HK-2 (cell line): ENCODE results near the gene TUBGCP4.
"Not testable (repeated sequence)": the region's sequence is repeated elsewhere in the genome, so short reads cannot be mapped to it uniquely, and the experiment has no call there.

Experiments
- DNase-seq: peaks from one replicate; pipeline ENCODE4 v3.0.0-alpha.2; 2018; ENCODE audit not compliant: unreplicated experiment

The TUBGCP4 gene

GRCh38 chr15:43370975-43371974 lies at the start of gene TUBGCP4, which contains the start of gene ZSCAN29:
Gene TUBGCP4 (plus strand): TSS chr15:43371101. CDS start chr15:43371355, 254 bp downstream.
Gene ZSCAN29 (minus strand): TSS chr15:43371043. CDS start chr15:43369913, 1,130 bp downstream.
- DNase-seq, result peak; percentile 77

- no peak for DNase-seq
Observed at GRCh38 chr15:43325039-43325684, 45.7 kb upstream of the TUBGCP4 start.

DNA sequence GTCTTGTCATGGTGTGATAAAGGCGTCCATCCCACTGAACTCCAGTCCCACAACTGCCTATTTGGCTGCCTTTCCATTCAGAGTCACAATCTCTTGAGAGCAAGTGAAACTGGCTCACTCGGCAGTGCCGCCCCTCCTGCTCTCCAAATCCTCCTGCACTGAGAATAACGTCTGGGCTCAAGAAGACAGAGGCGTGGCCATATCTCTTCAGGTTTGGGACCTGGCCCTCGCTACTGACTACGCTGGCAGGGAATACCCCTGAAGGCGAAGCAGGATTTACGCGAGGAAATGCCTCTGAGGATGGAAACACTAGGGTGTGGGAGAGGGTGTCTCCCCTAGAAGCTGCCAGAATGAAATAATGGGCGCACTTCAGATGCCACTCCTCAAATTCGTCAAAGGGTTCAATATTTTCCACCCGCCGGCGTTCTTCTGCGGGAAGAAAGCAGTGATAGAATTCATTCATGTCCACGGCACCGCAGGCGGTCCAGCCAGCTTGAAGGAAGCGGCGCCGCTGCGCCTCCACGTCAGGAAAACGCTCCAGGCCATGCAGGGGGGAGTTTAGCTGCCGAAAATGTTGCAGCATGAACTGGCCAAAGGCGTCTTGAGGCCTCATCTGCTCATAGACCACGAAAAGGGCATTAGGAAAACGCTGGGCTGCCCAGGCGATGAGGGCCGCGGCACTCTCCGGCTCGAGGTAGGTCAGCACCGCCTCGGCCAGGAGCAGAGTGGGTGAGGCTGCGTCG lies 41.5 kb upstream of the TUBGCP4 start:
- DNase-seq, result no peak

- DNase-seq, result peak; percentile 85
Observed at GRCh38 chr15:43329960-43330779, 40.7 kb upstream of the TUBGCP4 start, which contains the start of gene LCMT2. Gene LCMT2 (minus strand): TSS chr15:43330573. CDS start chr15:43330489, 84 bp downstream.

DNA sequence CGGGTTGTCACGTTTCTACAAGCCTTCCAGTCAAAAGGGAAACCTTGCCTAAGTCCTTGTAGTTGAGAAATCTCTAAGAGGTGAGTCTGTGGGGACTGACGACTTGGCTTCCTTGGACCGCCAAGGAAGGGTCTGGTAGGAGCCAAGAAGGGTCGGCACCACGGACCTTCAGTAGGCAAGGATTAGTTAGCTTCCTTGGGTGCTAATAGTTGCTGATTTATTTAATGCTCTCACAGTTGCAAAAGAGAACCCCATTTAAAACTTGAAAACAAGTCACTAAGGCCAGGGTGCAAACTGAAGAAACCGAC lies 40.2 kb upstream of the TUBGCP4 start:
- no peak for DNase-seq

GRCh38 chr15:43346305-43346704 lies 24.6 kb upstream of the TUBGCP4 start:
- DNase-seq, result no peak

DNA sequence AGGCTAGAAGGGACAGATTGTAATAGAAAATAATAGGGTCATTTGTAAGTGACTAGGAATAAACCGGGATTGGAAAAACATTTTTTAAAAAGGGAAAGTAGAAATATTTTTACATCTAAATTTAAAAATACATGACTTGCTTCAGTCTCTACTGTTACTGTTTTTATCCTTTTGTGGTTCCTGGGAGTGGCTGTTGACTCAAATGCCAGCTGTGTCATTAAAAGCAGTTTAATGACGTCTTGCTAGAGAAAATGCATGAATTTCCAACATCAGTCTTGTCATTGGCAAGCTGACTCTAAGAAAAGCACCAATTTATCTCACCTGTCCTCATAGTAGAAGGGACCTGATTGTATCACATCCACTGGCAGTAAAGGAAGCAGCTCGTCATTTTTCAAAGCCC lies 23.8 kb upstream of the TUBGCP4 start:
- no peak for DNase-seq

GRCh38 chr15:43352693-43353382 lies 18.1 kb upstream of the TUBGCP4 start:
- no peak for DNase-seq

GRCh38 chr15:43360821-43361220 lies 10.1 kb upstream of the TUBGCP4 start:
- no peak for DNase-seq

- no peak for DNase-seq
Observed at GRCh38 chr15:43361313-43361903, 9.5 kb upstream of the TUBGCP4 start.

- no peak for DNase-seq
Observed at GRCh38 chr15:43370310-43370974, 459 bp upstream of the TUBGCP4 start.

DNA sequence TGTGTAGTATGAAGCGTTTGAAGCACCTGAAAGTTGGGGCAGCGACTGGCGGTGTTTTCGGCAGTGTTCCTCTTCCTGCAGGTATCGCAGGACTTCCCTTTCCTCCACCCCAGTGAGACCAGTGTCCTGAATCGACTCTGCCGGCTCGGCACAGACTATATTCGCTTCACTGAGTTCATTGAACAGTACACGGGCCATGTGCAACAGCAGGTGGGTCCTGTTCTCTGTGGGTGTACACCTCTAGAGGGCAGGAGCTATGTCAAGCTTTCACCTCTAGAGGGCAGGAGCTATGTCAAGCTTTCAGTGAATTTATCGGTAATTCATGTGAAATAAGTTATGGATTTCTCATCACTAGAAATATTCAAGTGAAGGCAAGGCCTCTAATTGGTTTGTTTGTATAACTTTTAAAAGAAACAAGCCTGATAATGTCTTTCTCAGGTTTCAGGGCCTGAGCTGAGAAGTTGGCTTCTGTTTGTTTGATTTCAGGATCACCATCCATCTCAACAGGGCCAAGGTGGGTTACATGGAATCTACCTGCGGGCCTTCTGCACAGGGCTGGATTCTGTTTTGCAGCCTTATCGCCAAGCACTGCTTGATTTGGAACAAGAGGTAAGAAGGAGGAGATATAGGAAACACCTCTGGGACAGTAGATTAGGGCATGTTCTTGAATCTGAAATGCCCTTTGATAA lies 5.3 kb downstream of the TUBGCP4 start:
- DNase-seq, result no peak

DNA sequence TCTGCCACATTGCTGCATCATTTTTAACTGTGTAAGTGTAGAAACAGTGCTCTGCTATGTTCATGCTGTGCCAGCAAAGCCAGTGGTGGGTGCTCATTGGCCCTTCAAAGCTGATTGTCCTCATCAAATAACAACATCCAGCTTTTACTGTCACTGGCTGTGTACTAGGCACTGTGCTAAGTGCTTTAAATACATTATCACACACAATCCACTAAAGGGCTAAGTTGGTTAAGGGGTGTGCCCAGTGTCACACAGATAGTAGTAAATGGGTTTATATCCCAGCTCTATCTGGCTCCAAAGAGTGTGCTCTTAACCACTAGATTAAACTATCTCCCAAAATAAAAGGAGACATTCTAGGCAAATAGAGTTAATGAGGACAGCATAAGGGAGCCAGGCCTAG lies 7.7 kb downstream of the TUBGCP4 start:
- no peak for DNase-seq

DNA sequence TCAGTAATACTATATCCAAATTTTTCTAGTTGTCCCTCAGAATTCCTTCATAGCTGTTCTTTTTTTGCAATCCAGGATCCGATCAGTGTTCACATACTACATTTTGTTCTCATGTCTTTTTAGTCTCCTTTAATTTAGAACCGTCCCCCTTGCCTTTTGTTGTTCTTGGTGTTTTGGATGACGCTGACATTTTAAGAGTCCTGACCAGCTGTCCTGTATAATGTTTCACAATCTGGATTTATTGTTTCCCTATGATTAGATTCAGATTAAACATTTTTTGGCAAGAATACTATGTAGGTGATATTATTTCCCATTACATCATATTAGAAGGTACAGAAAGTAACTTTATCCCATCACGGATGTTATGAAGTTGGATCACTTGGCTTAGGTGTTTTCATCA lies 11.4 kb downstream of the TUBGCP4 start:
- no peak for DNase-seq

GRCh38 chr15:43383070-43383469 lies 12.2 kb downstream of the TUBGCP4 start:
- no peak for DNase-seq

DNA sequence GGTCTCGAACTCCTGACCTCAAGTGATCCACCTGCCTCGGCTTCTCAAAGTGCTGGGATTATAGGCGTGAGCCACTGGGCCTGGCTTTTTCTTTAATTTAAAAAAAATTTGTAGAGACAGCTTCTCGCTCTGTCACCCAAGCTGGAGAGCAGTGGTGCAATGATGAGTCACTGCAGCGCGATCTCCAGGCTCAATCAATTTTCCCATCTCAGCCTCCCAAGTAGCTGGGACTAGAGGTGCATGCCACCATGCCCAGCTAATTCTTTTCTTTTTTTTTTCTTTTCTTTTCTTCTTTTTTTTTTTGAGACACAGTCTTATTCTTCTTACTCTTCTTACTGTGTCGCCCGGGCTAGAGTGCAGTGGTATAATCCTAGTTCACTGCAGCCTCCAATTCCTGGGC lies 19.8 kb downstream of the TUBGCP4 start:
- no peak for DNase-seq

GRCh38 chr15:43393592-43393991 lies 22.7 kb downstream of the TUBGCP4 start:
- DNase-seq, result not testable (repeated sequence)

- DNase-seq, result no peak
Observed at GRCh38 chr15:43402255-43402654, 31.4 kb downstream of the TUBGCP4 start.

DNA sequence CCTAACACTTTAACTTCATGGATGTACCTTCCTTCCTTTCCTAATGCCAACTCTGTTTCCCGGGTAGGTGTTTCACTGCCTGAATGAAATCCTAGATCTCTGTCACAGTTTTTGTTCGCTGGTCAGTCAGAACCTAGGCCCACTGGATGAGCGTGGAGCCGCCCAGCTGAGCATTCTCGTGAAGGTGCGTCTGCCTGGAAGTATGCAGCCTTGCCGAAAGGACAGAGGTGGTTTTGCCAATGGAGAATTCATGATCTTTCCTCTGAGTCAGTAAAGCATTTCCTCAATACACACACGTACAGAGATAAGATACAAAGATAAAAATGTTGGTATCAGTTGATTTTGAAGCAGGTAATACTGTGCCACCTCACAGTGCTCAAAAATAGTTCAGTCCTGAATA lies 32.7 kb downstream of the TUBGCP4 start:
- DNase-seq, result no peak
